HG03060 (cell line): Measurements from ENCODE around the gene DHRSX.
"Not testable (repeated sequence)": the region's sequence is repeated elsewhere in the genome, so short reads cannot be mapped to it uniquely, and the experiment has no call there.

Experiments used
- ATAC-seq: cut with Tn5 transposase; IDR thresholded peaks from one replicate; pipeline ENCODE4 v1.9.1; 2021; ENCODE audit warnings: low read depth, moderate number of reproducible peaks; ENCODE audit not compliant: unreplicated experiment

DHRSX gene

GRCh38 chrX:2330910-2331309 is 169.9 kb downstream of the DHRSX start:
- no peak for ATAC-seq

GRCh38 chrX:2330487-2330886 is 170.3 kb downstream of the DHRSX start:
- ATAC-seq = no peak

GRCh38 chrX:2327423-2327822 is 173.4 kb downstream of the DHRSX start:
- ATAC-seq = no peak

- ATAC-seq = no peak
Measured at GRCh38 chrX:2325076-2325784, 175.5 kb downstream of the DHRSX start.

- no peak for ATAC-seq
Measured at GRCh38 chrX:2324151-2324550, 176.6 kb downstream of the DHRSX start.

- ATAC-seq = no peak
Measured at GRCh38 chrX:2321411-2321810, 179.4 kb downstream of the DHRSX start.

GRCh38 chrX:2320580-2321327 is 180.0 kb downstream of the DHRSX start:
- ATAC-seq = no peak

- ATAC-seq = no peak
Measured at GRCh38 chrX:2320089-2320488, 180.7 kb downstream of the DHRSX start.

GRCh38 chrX:2318371-2318770 is 182.4 kb downstream of the DHRSX start:
- no peak for ATAC-seq

- ATAC-seq = no peak
Measured at GRCh38 chrX:2317527-2318055, 183.2 kb downstream of the DHRSX start.

- ATAC-seq = no peak
Measured at GRCh38 chrX:2316534-2316933, 184.2 kb downstream of the DHRSX start.

- no peak for ATAC-seq
Measured at GRCh38 chrX:2315434-2315833, 185.3 kb downstream of the DHRSX start.

- ATAC-seq = no peak
Measured at GRCh38 chrX:2314831-2315365, 185.9 kb downstream of the DHRSX start.

GRCh38 chrX:2313864-2314640 is 186.7 kb downstream of the DHRSX start:
- ATAC-seq = no peak

GRCh38 chrX:2312061-2312591 is 188.7 kb downstream of the DHRSX start:
- not testable (repeated sequence) for ATAC-seq

GRCh38 chrX:2311501-2311900 is 189.3 kb downstream of the DHRSX start:
- ATAC-seq = no peak

GRCh38 chrX:2301901-2302300 is 198.9 kb downstream of the DHRSX start:
- no peak for ATAC-seq

- no peak for ATAC-seq
Measured at GRCh38 chrX:2299871-2300270, 200.9 kb downstream of the DHRSX start.

GRCh38 chrX:2286731-2287130 is 214.0 kb downstream of the DHRSX start:
- ATAC-seq = no peak

GRCh38 chrX:2284601-2285000 is 216.2 kb downstream of the DHRSX start:
- no peak for ATAC-seq

- ATAC-seq = no peak
Measured at GRCh38 chrX:2284133-2284532, 216.6 kb downstream of the DHRSX start.
